ENCODE results near the gene ALDH7A1.
"Not testable (repeated sequence)": the region's sequence is repeated elsewhere in the genome, so short reads cannot be mapped to it uniquely, and the experiment has no call there.

ALDH7A1 gene

GRCh38 chr5:126523818-126524510 is 71.1 kb downstream of the ALDH7A1 start:
- H3K9me3 ChIP-seq (ENCODE audit: low read depth, low read length) = no peaks in the 10 kb centered on the region
- H3K27ac ChIP-seq = peak overlapping the region; percentile 18; the same call in 1 of the 2 replicates
- TF ChIP-seq POLR2AphosphoS5 (IDR thresholded peaks at IDR 0.05; ENCODE audit: borderline replicate concordance, low read depth, low read length) = no peak
- TF ChIP-seq EZH2 (IDR thresholded peaks at IDR 0.05) = no peak
- TF ChIP-seq FOXP2 (optimal IDR thresholded peaks at IDR 0.05; ENCODE audit: control extremely low read depth, extremely low read length, insufficient read depth) = no peak
- H3K36me3 ChIP-seq (ENCODE audit: insufficient read depth, low read length) = no peaks in the 10 kb centered on the region
- no peak overlapping the region for H3K4me3 ChIP-seq
- H3K9ac ChIP-seq (ENCODE audit: insufficient read length) = no peak overlapping the region
- DNase-seq (ENCODE audit: low read depth, low spot score) = no peak

DNA sequence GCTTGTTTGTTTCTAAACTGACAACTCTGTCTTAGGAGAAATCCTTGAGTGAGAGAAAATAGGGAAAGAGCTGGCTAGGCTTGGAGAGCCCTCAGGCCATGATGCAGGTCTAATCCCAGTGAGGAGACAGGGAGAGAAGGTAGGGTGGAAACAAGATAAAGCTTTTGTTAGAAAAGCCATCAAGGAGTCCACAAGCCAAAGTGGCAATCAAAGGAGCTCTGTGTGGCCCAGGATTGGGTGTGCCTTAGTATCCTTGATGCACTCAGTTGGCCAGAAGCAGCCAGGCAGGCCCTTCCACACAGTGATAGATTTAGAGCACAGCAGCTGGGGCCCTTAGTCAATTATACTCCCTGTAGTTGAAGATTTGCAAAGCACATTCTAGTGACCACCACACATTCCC is 73.9 kb downstream of the ALDH7A1 start:
- H3K27ac ChIP-seq = no peak overlapping the region
- no peaks in the 10 kb centered on the region for H3K36me3 ChIP-seq (ENCODE audit: insufficient read depth, low read length)
- DNase-seq (ENCODE audit: low read depth, low spot score) = no peak
- no peaks in the 10 kb centered on the region for H3K9me3 ChIP-seq (ENCODE audit: low read depth, low read length)
- TF ChIP-seq POLR2AphosphoS5 (IDR thresholded peaks at IDR 0.05; ENCODE audit: borderline replicate concordance, low read depth, low read length) (no peak), EZH2 (IDR thresholded peaks at IDR 0.05) (no peak), FOXP2 (optimal IDR thresholded peaks at IDR 0.05; ENCODE audit: control extremely low read depth, extremely low read length, insufficient read depth) (no peak)
- H3K4me3 ChIP-seq = no peak overlapping the region
- H3K9ac ChIP-seq (ENCODE audit: insufficient read length) = no peak overlapping the region

GRCh38 chr5:126520593-126520953 is 74.4 kb downstream of the ALDH7A1 start:
- Histone ChIP-seq H3K36me3 (ENCODE audit: insufficient read depth, low read length) (no peaks in the 10 kb centered on the region), H3K9ac (ENCODE audit: insufficient read length) (no peak overlapping the region), H3K9me3 (ENCODE audit: low read depth, low read length) (no peaks in the 10 kb centered on the region), H3K27ac (0 out of 2 replicates have a peak overlapping the region, but pooled peaks have one; percentile 59), H3K4me3 (peak overlapping the region; percentile 55; the same call in 1 of the 2 replicates)
- no peak for TF ChIP-seq POLR2AphosphoS5 (IDR thresholded peaks at IDR 0.05; ENCODE audit: borderline replicate concordance, low read depth, low read length)
- TF ChIP-seq FOXP2 (optimal IDR thresholded peaks at IDR 0.05; ENCODE audit: control extremely low read depth, extremely low read length, insufficient read depth) = no peak
- no peak for TF ChIP-seq EZH2 (IDR thresholded peaks at IDR 0.05)
- no peak for DNase-seq (ENCODE audit: low read depth, low spot score)

DNA sequence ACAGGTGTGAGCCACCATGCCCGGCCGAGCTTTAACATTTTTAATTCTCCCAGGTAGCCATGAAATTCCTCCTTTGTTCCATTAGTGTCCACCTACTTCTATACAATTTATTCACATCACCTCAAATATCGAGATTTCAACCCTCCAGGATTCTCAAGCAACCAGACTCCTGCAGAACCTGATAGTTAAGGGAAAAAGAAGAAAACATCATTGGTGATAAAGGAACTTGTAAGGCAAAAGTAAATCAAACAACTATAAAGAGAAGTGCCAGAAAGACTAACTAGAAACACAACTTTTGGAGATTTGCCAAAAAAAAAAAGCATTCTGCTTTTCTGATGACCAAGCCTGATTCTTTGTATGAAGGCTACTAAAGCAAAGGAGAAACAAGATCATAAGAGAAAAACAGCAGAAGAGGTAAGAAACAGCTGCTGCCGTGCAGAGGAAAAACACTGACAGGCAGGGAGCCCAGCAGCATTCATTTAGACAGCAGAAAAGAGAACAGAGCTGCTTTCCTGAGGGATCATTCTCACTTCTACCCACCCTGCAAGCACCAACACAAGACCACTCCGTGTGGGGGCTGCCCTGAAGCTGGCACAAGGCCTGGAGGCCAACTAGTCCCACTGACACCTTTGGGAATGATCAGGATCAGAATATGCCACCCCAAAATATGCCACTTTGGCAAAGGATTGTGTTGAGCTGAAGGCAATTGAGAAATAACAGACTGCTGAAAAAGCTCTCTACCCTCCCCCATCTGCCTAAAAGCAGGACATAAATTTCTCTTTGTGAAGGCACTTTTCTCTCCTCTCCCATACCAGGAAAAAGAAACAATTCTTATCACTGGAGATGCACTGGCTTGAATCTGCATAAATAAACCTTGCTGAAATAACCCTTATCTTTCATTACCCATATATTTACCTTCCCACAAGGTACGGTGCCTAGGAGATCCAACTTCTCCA is 75.1 kb downstream of the ALDH7A1 start:
- Histone ChIP-seq H3K4me3 (peak overlapping the region; percentile 55), H3K27ac (peak overlapping the region; percentile 59; the same call in 1 of the 2 replicates), H3K9ac (ENCODE audit: insufficient read length) (no peak overlapping the region), H3K36me3 (ENCODE audit: insufficient read depth, low read length) (no peaks in the 10 kb centered on the region), H3K9me3 (ENCODE audit: low read depth, low read length) (no peaks in the 10 kb centered on the region)
- no peak for DNase-seq (ENCODE audit: low read depth, low spot score)
- no peak for TF ChIP-seq FOXP2 (optimal IDR thresholded peaks at IDR 0.05; ENCODE audit: control extremely low read depth, extremely low read length, insufficient read depth)
- no peak for TF ChIP-seq EZH2 (IDR thresholded peaks at IDR 0.05)
- no peak for TF ChIP-seq POLR2AphosphoS5 (IDR thresholded peaks at IDR 0.05; ENCODE audit: borderline replicate concordance, low read depth, low read length)

DNA sequence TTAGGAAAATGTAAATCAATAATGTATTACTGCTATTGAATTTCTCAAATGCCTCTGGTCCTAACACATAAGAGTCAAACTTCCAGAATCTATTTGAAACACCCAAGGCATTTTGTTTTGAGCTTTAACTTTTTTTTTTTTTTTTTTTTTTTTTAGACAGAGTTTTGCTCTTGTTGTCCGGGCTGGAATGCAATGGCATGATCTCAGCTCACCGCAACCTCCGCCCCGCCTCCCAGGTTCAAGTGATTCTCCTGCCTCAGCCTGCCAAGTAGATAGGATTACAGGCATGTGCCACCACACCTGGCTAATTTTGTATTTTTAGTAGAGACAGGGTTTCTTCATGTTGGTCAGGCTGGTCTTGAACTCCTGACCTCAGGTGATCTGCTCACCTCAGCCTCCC is 75.8 kb downstream of the ALDH7A1 start:
- H3K9me3 ChIP-seq (ENCODE audit: low read depth, low read length); H3K4me3 ChIP-seq; H3K36me3 ChIP-seq (ENCODE audit: insufficient read depth, low read length); H3K9ac ChIP-seq (ENCODE audit: insufficient read length); DNase-seq (ENCODE audit: low read depth, low spot score); H3K27ac ChIP-seq: not testable (repeated sequence)

GRCh38 chr5:126516852-126517251 is 78.2 kb downstream of the ALDH7A1 start:
- H3K27ac ChIP-seq = peak overlapping the region; percentile 42
- TF ChIP-seq POLR2AphosphoS5 (IDR thresholded peaks at IDR 0.05; ENCODE audit: borderline replicate concordance, low read depth, low read length) (no peak), FOXP2 (optimal IDR thresholded peaks at IDR 0.05; ENCODE audit: control extremely low read depth, extremely low read length, insufficient read depth) (no peak), EZH2 (IDR thresholded peaks at IDR 0.05) (no peak)
- peak overlapping the region; percentile 5; the same call in 1 of the 2 replicates for H3K4me3 ChIP-seq
- no peaks in the 10 kb centered on the region for H3K9me3 ChIP-seq (ENCODE audit: low read depth, low read length)
- no peak overlapping the region for H3K9ac ChIP-seq (ENCODE audit: insufficient read length)
- H3K36me3 ChIP-seq (ENCODE audit: insufficient read depth, low read length) = no peaks in the 10 kb centered on the region
- no peak for DNase-seq (ENCODE audit: low read depth, low spot score)

DNA sequence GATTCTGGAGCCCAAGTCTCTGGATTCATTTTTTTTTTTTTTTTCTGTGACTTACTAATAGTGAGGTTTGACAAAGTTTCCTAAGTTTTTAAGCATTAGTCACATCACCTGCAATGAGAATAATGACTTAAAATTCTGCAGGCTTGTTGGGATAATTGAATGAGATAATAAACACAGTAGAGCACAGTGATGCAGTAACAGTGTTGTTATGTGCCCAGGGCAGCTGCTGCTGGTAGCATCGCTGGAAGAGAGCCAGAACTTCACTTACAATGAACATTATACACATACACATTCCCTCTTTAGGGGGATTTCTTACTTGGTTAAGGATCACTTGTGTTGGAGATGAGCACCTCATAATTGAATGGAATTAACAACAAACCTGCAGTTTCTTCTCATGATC is 78.9 kb downstream of the ALDH7A1 start:
- Histone ChIP-seq H3K9ac (ENCODE audit: insufficient read length) (no peak overlapping the region), H3K36me3 (ENCODE audit: insufficient read depth, low read length) (no peaks in the 10 kb centered on the region), H3K27ac (no peak overlapping the region), H3K4me3 (peak overlapping the region; percentile 5; the same call in 1 of the 2 replicates), H3K9me3 (ENCODE audit: low read depth, low read length) (no peaks in the 10 kb centered on the region)
- no peak for DNase-seq (ENCODE audit: low read depth, low spot score)
- TF ChIP-seq FOXP2 (optimal IDR thresholded peaks at IDR 0.05; ENCODE audit: control extremely low read depth, extremely low read length, insufficient read depth) = no peak
- TF ChIP-seq POLR2AphosphoS5 (IDR thresholded peaks at IDR 0.05; ENCODE audit: borderline replicate concordance, low read depth, low read length) = no peak
- no peak for TF ChIP-seq EZH2 (IDR thresholded peaks at IDR 0.05)

DNA sequence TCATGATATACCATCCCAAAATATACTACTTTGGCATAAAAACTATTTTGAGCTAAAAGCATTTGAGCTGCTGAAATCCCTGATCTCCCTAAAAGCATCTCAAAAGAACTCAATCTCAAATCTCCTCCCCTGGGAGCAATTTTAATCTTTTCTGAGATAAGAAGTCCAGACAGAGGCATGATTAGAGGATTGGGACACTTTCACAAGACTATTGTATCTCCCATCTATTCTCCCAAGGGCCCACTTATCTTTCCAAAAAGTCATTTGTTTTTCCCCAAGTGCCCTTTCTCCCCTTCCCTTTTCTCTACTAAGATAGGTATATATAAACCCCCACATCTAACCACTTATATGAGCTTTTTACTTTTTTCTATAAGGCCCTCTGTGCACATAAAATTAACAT is 79.7 kb downstream of the ALDH7A1 start:
- no peak overlapping the region for H3K9ac ChIP-seq (ENCODE audit: insufficient read length)

More for the DNA sequence above, 79.7 kb downstream of the ALDH7A1 start:
- no peaks in the 10 kb centered on the region for H3K9me3 ChIP-seq (ENCODE audit: low read depth, low read length)
- H3K4me3 ChIP-seq = no peak overlapping the region
- H3K36me3 ChIP-seq (ENCODE audit: insufficient read depth, low read length) = no peaks in the 10 kb centered on the region
- no peak overlapping the region for H3K27ac ChIP-seq
- TF ChIP-seq FOXP2 (optimal IDR thresholded peaks at IDR 0.05; ENCODE audit: control extremely low read depth, extremely low read length, insufficient read depth) (no peak), EZH2 (IDR thresholded peaks at IDR 0.05) (no peak), POLR2AphosphoS5 (IDR thresholded peaks at IDR 0.05; ENCODE audit: borderline replicate concordance, low read depth, low read length) (no peak)
- no peak for DNase-seq (ENCODE audit: low read depth, low spot score)

All from SK-N-MC (cell line).